IgD-negative memory B cell (primary cell): Measurements from ENCODE around the gene MLKL. TPM values are rescaled to one million over a fixed set of nuclear protein-coding genes. Genes with fewer than 3 reads are reported as not detected.

Experiments
- H3K27ac Mint-ChIP-seq, 3 donors: one replicate each; pipeline ENCODE4 v1.8.0; 2020 to 2022; ENCODE audit warnings: mild to moderate bottlenecking in 3 of 3, mixed read lengths in 3 of 3, moderate library complexity in 1 of 3
- H3K27me3 Mint-ChIP-seq: one replicate; pipeline ENCODE4 v1.8.0; 2021; ENCODE audit warnings: mixed read lengths
- H3K36me3 Mint-ChIP-seq: one replicate; pipeline ENCODE4 v1.8.0; 2020; ENCODE audit warnings: mild to moderate bottlenecking, mixed read lengths
- H3K4me1 Mint-ChIP-seq, 3 donors: one replicate each; pipeline ENCODE4 v1.8.0; 2020 to 2022; ENCODE audit warnings: mixed read lengths in 3 of 3, mild to moderate bottlenecking in 1 of 3
- H3K4me3 Mint-ChIP-seq, 4 donors: one replicate each; pipeline ENCODE4 v1.8.0; 2020 to 2022; ENCODE audit warnings: mild to moderate bottlenecking in 4 of 4, mixed read lengths in 4 of 4, moderate library complexity in 3 of 4
- H3K9me3 Mint-ChIP-seq, 3 donors: one replicate each; pipeline ENCODE4 v1.8.0; 2020 to 2021; ENCODE audit warnings: mixed read lengths in 3 of 3, mild to moderate bottlenecking in 1 of 3
- polyA plus RNA-seq: library from polyadenylated mRNA; unstranded; fragments of 300-500 nt; fragmentation: Illumina TruSeq; gene quantifications from one replicate; pipeline ENCODE4 v1.2.3, GENCODE V29; 2021

Gene MLKL
- polyA plus RNA-seq, 1 donor from 2014 or later: 14.3 TPM

DNA sequence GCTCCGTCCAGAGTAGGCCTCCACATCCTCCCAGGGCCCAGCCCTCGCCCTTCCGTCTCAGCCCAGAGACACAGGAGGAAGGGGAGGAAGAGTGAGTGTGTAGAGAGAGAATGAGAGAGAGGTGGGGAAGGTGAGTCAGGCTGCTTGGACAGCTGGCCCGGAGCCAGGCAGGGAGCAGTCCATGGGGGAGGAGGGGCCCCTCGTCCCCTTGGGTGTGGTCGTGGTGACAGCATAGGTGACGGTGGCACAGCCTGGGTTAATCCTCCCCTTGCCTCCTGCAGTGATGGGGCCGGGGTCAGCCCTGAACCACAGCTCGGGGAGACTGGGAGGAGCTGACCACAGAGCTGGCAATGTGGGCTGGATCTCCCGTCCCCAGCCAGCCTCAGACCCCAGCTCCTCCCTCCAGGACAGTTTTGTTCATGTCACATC lies 37.5 kb upstream of the MLKL start:
- Mint-ChIP-seq H3K9me3 (no peaks in the 10 kb centered on the region), H3K27ac (peak overlapping the region in 1 of 3 donors; percentile 59), H3K27me3 (no peaks in the 10 kb centered on the region), H3K4me3 (no peak overlapping the region), H3K4me1 (no peaks in the 10 kb centered on the region), H3K36me3 (no peaks in the 10 kb centered on the region)

DNA sequence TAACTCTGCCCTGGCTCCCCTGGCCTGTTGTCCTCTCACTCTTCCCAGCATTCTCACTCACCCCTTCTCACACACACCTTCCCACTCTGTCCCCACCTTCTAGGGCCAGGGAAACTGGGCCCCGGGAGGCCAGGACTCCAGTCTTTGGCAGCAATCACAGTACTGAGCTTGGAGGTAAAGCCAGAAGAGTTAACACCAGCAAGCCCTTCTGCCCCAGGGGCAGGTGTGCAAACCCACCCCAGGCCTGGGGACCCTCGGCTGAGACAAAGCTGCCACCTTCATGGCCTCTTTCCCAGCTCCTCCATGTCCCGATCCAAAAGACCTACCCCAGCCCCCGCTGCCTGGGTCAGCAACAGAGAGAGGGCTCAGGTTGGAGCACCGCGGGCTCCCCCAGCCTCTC lies 36.9 kb upstream of the MLKL start:
- H3K4me1 Mint-ChIP-seq: peaks cover 0 to 2% (median 0%) of the 10 kb centered on the region in 3 donors
- H3K27ac Mint-ChIP-seq: no peak overlapping the region
- H3K27me3 Mint-ChIP-seq: no peaks in the 10 kb centered on the region
- no peaks in the 10 kb centered on the region for H3K9me3 Mint-ChIP-seq
- H3K36me3 Mint-ChIP-seq: no peaks in the 10 kb centered on the region
- H3K4me3 Mint-ChIP-seq: no peak overlapping the region

DNA sequence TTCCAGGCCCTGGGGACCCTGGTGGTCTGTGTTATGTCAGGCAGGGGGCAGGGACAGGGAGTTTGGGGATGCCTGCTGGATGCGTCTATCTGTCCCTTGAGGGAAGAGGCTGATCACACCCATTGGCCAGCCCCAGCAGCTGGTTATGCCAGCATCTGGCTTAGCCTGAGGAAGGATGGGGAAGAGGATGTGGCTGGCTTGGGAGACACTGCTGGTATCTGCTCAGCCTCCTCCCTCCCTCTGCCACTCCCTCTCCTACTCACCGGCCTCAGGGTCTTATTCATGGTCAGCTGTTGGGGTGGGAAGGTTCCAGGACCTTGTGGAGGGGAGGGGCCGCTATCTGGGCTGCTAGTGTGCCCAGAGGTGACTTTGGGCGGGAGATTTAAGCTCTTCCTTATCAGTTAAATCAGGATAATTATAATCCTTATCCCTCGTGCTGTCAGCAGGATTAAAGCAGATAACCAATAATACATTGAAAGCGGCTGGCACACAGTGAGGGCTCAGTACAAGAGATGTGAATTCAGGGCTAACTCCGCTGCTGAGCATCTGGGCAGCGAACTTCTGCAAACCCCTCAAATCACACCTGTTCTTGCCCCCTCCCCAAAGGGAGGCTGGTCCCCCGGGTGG lies 36.0 kb upstream of the MLKL start:
- H3K4me1 Mint-ChIP-seq: peaks cover 0 to 3% (median 0%) of the 10 kb centered on the region in 3 donors
- H3K36me3 Mint-ChIP-seq: no peaks in the 10 kb centered on the region
- no peak overlapping the region for H3K4me3 Mint-ChIP-seq
- no peaks in the 10 kb centered on the region for H3K27me3 Mint-ChIP-seq
- no peaks in the 10 kb centered on the region for H3K9me3 Mint-ChIP-seq
- H3K27ac Mint-ChIP-seq: no peak overlapping the region

DNA sequence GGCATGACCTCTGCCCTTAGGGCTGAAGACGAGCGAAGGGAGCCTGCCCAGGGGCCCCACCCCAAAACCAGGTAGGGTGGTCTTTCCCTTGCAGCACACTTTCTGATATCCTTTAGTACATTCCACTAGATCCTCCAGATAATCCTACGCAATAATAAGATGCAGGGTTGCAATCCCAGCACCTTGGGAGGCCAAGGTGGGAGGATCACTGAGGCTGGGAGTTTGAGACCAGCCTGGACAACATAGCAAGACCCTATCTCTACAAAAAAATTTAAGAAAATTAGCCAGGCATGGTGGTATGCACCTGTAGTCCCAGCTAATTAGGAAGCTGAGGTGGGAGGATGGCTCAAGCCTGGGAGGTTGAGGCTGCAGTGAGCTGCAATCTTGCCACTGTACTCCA lies 34.9 kb upstream of the MLKL start:
- H3K27me3 Mint-ChIP-seq: no peaks in the 10 kb centered on the region
- no peak overlapping the region for H3K4me3 Mint-ChIP-seq

DNA sequence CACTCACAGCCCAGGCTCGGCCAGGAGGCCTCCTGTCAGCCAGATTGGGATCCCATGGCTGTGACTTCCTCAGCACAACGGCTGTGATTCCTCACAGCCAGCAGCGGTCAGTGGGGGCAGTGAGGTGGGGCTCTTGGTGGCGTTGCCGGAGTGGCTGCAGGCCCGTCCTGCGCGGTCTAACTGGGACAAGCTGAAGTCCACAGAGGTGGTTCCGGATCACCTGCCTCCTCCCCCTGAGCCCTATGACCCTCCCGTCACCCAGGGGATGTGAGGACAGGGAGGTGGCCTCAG lies 34.4 kb upstream of the MLKL start:
- Mint-ChIP-seq H3K4me3 (no peak overlapping the region), H3K9me3 (no peaks in the 10 kb centered on the region), H3K36me3 (no peaks in the 10 kb centered on the region), H3K27me3 (no peaks in the 10 kb centered on the region), H3K27ac (peak overlapping the region in 1 of 3 donors; percentile 39), H3K4me1 (peaks cover 0 to 3% (median 0%) of the 10 kb centered on the region in 3 donors)

More for the DNA sequence above, 34.9 kb upstream of the MLKL start:
- no peaks in the 10 kb centered on the region for H3K36me3 Mint-ChIP-seq
- H3K4me1 Mint-ChIP-seq: peaks cover 0 to 3% (median 0%) of the 10 kb centered on the region in 3 donors
- H3K27ac Mint-ChIP-seq: no peak overlapping the region
- no peaks in the 10 kb centered on the region for H3K9me3 Mint-ChIP-seq

DNA sequence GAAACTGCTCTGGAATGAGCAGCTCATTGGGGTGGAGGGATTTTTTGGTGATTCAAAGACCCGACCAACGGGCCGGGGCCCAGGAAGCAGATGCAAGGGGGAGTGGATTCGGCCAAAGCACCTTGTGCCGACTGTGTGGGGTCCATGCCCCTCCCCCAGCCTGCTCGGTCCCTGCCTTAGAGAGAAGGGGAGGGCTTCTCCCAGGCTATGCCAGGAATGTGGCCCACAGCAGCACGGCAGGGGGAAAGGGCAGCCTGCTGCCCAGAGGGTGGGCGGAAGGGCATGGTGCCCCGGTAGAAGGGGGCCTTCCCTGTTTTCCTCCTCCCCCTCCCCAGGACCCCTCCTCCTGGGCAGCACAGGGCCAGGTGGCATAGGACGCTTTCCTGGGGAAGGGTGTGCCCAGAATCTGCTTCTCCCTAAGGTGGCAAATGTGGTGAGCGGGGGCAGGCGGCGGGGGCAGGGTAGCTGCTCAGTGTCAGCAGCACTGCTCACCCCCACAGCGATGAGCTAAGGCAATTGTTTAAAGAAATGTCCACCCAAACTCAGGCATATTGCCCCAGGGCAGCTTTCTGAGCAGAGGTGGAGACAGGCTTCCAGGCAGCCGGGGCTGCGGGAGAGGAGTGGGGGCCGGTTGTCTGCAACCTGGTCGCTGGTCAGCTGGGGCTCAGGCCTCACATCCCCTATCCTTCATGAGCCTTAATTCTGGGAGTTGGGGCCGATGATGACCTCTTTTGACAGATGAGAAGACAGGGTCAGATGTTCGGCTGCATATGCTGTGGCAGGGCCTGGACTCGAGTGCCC lies 33.9 kb upstream of the MLKL start:
- peaks cover 0 to 3% (median 0%) of the 10 kb centered on the region in 3 donors for H3K4me1 Mint-ChIP-seq
- H3K9me3 Mint-ChIP-seq: no peaks in the 10 kb centered on the region
- no peak overlapping the region for H3K4me3 Mint-ChIP-seq
- peak overlapping the region in 1 of 3 donors; percentile 39 for H3K27ac Mint-ChIP-seq
- no peaks in the 10 kb centered on the region for H3K27me3 Mint-ChIP-seq
- H3K36me3 Mint-ChIP-seq: no peaks in the 10 kb centered on the region

DNA sequence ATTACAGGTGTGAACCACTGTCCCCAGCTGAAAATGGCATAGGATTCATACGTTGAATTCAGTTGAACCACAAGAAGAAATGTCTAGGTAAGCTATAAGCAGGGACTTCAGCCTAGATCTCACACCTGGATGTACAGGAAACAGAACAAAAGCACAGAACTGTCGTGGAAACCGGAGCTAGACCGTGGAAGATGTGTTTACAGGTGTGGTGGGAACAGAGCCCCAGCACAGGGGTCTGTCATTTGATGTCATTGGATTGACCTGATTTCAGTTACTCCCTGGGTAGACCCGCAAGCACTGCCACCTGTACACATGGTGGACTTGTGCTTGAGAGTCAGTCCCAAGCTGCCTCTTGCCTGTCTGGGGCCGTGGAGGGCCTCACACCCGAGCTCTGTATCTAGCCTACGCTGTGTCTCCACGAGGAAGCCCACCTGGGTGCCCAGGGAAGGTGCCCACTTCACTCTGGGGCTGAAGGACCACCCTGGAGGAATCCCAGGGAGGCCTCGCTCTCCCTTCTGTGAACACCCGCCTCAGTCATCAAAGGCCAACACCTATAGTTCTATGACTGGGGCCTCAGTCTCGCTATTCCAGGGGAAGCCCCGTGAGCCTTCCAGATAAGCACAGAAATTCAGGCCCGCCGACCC lies 32.2 kb upstream of the MLKL start:
- Mint-ChIP-seq H3K27ac (no peak overlapping the region), H3K9me3 (no peaks in the 10 kb centered on the region), H3K36me3 (no peaks in the 10 kb centered on the region), H3K4me1 (peaks cover 0 to 3% (median 0%) of the 10 kb centered on the region in 3 donors), H3K27me3 (no peaks in the 10 kb centered on the region), H3K4me3 (no peak overlapping the region)

DNA sequence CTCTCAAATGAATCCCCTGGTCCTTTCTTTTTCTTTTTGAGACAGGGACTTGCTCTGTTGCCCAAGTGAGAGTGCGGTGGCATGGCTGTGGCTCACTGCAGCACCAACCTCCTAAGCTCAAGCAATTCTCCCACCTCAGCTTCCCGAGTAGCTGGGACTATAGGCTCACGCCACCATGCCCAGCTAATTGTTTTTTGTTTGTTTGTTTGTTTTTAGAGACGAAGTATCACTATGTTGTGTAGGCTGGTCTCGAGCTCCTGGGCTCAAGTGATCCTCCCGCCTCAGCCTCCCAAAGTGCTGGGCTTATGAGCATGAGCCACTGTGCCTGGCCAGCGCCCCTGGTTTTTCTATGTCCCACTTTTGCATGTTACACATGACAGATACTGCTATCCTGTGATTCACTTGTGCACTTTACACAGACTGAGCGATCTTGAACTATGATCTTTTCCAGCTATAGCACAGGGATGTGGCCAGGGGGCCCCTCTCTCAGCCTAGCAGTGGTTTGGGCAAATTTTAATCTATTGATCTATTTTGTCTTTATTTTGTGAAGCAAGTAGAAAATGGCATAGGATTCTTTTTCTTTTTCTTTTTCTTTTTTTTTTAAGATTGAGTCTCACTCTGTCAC lies 31.3 kb upstream of the MLKL start:
- Mint-ChIP-seq H3K27ac (no peak overlapping the region), H3K36me3 (peaks cover under 1% of the 10 kb centered on the region), H3K4me1 (peaks cover 0 to 3% (median 0%) of the 10 kb centered on the region in 3 donors), H3K4me3 (no peak overlapping the region), H3K27me3 (no peaks in the 10 kb centered on the region), H3K9me3 (peaks cover 0 to 6% (median 0%) of the 10 kb centered on the region in 3 donors)

DNA sequence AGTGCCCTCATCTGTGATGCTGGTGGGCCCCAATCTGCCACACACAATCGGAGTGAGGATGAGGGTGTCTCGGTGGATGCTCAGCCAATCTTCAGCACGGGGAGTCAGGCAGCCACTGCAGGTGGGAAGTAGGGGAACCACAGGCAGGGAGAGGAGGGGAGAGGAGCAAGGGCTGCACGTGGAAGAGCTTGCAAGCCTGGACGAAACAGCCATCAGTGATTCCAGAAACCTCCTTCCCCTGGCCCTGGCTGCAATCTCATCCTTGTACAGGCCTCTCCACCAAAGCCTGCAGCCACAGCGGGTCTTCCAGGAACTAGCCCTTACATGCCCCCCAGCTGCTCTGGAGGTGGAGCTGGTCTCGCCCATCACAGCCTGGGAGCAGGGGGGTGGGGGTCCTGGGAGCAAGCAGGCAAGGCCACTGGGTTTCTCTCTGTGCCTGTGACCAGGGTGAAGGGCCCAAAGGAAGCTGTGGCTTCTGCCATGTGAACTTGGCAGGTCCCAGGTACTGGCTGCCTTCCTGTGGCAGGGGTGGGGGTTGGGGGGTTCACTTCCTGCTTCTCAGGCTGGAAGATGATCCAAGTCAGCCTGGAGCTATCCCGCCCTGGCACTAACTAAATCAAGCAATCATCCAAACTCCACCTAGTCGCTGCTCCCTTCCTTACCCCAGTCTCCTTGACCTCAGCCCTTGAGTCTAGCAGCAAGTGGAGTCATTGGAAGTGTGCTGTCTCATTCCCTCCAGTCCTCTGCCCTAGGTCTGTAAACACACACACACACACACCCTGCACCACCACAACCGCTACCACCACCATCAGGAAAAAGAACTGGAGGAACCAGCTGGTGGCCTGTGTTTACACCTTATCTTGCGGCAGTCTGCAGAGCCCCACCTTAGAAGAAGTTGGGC lies 29.4 kb upstream of the MLKL start:
- Mint-ChIP-seq H3K4me3 (peak overlapping the region in 1 of 4 donors; percentile 27), H3K27me3 (no peaks in the 10 kb centered on the region), H3K4me1 (peaks cover 0 to 3% (median 0%) of the 10 kb centered on the region in 3 donors), H3K36me3 (peaks cover 6% of the 10 kb centered on the region), H3K27ac (no peak overlapping the region), H3K9me3 (peaks cover 1 to 11% (median 2%) of the 10 kb centered on the region in 3 donors)

DNA sequence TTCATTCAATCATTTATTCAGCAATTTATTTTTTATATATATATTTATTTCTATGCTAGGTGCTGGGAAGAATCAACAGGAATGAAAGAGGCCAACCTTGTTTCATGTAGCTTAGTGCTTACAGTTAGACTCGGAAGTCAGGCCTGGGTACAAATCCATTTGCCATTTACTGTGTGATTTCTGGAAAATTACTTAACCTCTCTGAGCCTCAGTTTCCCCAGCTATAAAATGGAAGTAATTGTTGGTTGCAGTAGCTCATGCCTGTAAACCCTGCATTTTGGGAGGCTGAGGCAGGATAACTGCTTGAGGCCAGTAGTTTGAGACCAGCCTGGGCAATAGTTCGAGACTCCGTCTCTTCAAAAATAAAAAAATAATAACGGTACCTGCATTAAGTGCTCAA lies 27.2 kb upstream of the MLKL start:
- Mint-ChIP-seq H3K4me3 (no peak overlapping the region), H3K9me3 (peaks cover 1 to 11% (median 2%) of the 10 kb centered on the region in 3 donors), H3K36me3 (peaks cover 12% of the 10 kb centered on the region), H3K4me1 (peaks cover 0 to 3% (median 0%) of the 10 kb centered on the region in 3 donors), H3K27me3 (no peaks in the 10 kb centered on the region), H3K27ac (no peak overlapping the region)

DNA sequence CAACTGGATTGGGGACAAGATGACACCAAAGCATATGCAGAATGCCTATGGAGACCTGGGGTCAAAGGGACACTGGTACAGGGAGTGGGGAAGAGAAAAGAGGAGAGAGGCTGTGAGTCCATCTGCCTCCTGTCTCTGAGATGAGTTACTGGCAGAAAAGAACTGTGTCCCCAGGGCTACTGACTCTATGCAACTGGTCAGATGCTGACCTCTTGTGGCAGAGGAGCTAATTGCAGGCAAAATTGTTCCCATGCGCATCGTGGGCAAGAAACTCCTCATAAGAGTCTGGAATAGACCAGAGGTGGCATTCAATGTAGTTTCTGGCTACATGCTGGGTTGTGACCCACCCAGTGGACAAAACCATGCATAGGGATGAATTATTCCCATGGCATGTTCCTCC lies 26.1 kb upstream of the MLKL start:
- no peaks in the 10 kb centered on the region for H3K27me3 Mint-ChIP-seq
- no peaks in the 10 kb centered on the region for H3K4me1 Mint-ChIP-seq
- peak overlapping the region in 1 of 3 donors; percentile 39 for H3K27ac Mint-ChIP-seq
- H3K9me3 Mint-ChIP-seq: peaks cover 1 to 11% (median 2%) of the 10 kb centered on the region in 3 donors
- H3K4me3 Mint-ChIP-seq: no peak overlapping the region
- peaks cover 12% of the 10 kb centered on the region for H3K36me3 Mint-ChIP-seq

DNA sequence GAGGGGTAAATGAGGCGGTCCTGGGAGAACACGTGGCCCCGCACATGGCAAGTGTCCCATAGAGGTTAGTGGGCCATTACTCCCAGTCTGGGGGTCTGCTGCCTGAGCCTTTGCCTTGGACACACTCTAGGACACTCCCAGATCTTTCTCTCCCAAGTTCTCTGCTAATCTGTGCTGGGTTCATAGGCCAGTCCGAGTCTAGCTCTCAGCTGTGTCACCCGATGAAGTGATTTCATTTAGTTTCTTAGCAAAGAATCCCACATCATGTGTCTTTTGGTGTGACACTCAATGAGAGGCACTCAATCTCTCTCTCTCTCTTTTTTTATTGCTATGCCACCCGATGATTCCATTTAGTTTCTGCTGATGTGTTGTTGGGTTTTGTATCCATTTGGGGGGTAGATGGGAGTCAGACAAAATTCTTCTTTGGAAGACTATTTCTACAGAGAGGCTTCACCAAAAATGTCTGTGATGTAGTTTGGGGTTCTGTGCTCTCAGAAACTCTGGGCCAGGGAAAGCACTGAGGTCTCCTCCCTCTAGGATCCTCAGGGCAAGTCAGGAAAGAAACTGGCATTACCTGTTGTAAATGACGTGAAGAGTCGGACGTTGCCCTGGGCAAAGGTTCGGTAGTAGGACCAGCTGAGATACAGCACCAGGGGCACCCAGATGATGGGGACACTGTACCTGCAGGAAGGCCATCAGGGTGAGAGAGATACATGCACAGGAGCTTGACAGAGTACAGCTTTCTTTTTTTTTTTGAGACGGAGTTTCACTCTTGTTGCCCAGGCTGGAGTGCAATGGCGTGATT lies 25.2 kb upstream of the MLKL start:
- Mint-ChIP-seq H3K9me3 (peaks cover 1 to 11% (median 4%) of the 10 kb centered on the region in 3 donors), H3K27ac (no peak overlapping the region), H3K27me3 (no peaks in the 10 kb centered on the region), H3K36me3 (peaks cover 12% of the 10 kb centered on the region), H3K4me1 (peaks cover under 1 to 4% (median 1%) of the 10 kb centered on the region in 3 donors), H3K4me3 (peak overlapping the region in 2 of 4 donors; percentile 7 to 10)

DNA sequence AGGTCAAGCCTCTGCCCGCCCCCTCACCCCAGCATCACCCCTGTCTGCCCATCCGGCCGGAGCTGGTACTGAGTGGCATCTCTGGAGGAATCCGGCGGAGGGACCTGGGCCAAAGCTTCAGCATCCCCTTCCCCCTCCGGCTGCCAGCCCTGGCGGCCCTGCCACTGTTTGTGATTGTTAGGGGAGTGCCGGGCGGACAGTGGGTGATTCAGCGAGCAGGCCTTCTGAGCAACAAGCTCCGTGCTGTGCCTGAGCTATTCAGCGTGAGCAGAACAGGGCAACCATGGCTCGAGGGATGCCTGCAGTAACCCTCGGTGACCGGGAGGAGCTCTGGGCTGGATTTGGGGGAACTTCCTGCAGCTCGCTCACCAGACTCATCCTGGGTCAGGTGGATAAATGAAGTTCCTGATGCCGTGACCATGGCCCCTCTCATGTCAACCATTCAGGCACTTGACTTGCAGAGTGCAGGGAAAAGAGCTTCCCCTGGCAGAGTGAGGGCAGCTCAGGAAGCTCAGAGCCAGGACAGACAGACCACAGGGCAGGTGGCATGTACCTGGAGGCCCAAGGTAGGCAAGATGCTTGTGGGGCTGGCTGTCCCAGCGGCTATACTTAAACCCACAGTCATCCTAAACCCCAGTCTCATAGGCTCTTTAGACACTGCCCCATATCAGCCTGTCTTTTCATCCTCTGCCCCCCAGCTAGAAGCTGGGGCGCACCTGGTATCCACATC lies 24.3 kb upstream of the MLKL start:
- Mint-ChIP-seq H3K27ac (no peak overlapping the region), H3K36me3 (peaks cover 12% of the 10 kb centered on the region), H3K4me1 (peaks cover 5% of the 10 kb centered on the region in 3 donors), H3K9me3 (peaks cover 1 to 11% (median 4%) of the 10 kb centered on the region in 3 donors), H3K27me3 (no peaks in the 10 kb centered on the region), H3K4me3 (no peak overlapping the region)
